GM18870 (cell line): Measurements from ENCODE around the gene NELFB.

Experiments
- ATAC-seq: cut with Tn5 transposase; IDR thresholded peaks from one replicate; pipeline ENCODE4 v1.9.1; 2021; ENCODE audit warnings: moderate library complexity; ENCODE audit not compliant: unreplicated experiment

The NELFB gene

GRCh38 chr9:137302449-137303150, 47.5 kb downstream of the NELFB start:
- ATAC-seq = no peak

DNA sequence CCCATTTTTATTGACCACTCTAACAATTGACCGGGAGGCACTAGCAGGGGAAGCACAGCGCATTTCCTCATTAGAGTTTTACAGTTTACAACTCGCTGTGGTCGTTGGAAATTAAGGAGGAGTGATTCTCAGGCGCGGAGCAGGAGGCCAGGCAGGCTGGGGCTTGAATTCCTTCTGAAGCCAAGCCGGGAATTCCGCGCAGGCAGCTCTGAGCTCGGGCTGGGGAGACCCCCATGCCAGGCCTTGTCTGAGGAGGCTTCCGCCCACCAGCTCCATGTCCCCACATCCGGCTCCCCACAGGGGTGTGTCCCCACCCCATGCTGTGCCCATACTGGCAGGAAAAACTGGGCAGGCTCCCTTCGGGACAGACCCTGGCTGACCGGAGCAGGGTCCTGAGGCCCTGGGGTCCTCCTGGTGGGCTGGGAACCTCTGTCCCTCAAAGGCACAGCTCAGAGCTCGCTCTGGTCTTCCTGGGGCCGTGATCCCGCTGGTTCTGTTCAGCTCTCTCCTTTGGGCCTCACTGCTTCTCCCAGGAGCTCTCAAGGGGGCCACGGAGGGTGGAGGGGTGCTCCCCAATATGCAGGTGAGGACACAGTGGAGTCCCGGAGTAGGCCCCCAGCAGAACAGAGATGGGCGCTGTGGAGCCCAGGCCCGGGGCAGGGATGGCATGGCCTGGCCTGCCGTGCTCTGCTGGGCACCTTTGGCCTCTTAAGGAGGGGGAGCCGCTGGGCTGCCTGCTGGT, 48.2 kb downstream of the NELFB start:
- no peak for ATAC-seq

DNA sequence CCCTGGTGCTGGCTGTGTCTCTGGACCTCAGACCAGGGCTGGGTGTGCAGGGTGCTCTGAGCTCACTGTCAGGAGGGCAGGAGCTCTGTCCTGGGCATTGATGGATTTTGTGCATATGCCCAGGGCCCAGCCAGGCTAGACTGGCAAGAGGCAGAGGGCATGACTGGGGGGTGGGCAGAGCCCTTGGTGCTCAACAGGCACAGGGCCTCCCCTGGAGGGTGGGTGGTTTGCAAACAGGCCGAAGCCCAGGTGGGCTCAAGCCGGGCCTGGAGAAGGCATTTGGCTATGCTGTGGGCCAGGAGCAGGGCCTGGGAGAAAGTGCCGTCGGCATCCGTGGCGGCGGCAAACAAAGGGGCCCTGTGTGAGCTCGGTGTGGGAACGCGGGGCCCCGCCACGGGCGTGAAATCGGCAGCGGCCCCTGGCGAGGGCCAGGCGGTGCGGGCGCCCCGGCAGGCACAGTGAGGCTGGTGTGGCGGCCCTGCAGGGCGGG, 48.8 kb downstream of the NELFB start:
- ATAC-seq = no peak

- no peak for ATAC-seq
Measured at GRCh38 chr9:137304383-137305059, 49.4 kb downstream of the NELFB start.

GRCh38 chr9:137305060-137305797, 50.1 kb downstream of the NELFB start:
- ATAC-seq = no peak

DNA sequence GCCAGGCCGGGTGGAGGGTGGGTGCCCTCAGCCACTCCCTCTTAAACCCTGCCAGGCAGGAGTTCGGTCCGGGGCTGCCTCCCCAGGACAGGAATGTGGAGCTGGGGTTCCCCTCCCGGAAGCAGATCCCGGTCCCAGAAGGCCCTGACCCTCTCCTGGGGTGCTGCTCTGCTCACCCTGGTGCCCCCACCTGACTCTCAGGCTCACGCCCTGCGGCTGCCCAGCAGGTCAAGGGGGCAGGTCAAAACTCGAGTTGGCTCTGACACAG, 50.6 kb downstream of the NELFB start:
- no peak for ATAC-seq

- no peak for ATAC-seq
Measured at GRCh38 chr9:137306066-137306849, 51.1 kb downstream of the NELFB start.

DNA sequence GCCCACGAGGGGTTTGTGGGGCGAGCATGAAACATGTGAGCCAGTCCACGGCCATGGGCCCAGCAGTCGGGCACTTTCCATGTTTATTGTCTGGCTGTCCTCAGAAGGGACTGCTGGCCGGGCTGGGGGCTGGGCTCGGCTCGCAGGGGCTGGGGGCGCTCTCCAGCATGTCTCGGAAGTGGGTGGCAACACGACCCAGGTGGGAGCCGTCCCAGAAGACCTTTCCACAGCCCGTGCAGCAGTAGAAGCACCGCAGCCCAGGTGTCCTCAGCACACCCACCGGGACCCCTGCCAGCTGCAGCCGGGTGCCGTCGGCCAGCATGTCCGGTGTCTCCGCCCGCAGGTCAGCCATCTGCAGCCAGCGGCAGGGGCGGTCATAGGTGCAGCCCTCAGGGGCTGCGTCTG, 51.7 kb downstream of the NELFB start:
- no peak for ATAC-seq

- no peak for ATAC-seq
Measured at GRCh38 chr9:137307255-137308056, 52.3 kb downstream of the NELFB start.

GRCh38 chr9:137308057-137308619, 53.0 kb downstream of the NELFB start:
- ATAC-seq = no peak

DNA sequence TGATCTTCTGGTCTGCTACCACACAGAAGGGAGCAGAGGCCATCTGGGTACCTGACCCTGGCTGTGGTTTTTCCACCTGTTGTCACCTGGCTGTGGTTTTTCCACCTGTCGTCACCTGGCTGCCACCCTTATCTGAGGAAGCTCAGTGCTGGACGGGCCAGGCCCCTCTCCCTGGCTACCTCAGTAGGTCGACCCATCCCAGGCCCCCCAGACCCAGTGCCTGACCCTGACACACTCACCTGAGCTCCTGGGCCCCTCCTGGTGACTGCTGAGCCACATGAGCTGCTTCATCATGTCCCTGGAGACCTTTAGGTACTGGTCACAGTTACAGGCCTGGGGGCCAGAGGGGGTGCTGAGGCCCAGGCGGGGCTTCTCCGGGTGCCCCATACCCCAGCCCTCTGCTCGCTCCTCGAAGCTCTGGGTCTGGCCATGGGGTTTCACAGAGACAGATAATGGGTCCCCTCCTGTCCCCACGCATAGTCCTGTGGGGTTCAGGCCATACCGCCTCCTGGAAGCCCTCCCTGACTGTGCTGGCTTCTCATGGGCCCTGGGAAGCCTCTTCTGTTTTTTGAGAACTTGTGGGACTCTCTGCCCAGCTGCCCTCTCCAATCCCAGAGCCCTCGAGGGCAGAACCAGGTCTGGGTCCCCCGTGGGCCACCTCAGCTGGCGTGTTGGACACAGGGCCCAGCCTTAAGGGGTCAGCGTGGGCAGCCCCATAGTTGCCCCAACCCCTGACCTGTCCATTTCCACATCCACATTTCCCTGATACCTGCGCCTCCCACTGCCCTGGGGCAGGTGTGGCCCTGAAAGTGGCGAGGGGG, 54.5 kb downstream of the NELFB start:
- no peak for ATAC-seq

GRCh38 chr9:137310189-137311052, 55.3 kb downstream of the NELFB start:
- ATAC-seq = no peak

- ATAC-seq = no peak
Measured at GRCh38 chr9:137311171-137311985, 56.3 kb downstream of the NELFB start.

GRCh38 chr9:137311986-137312851, 57.1 kb downstream of the NELFB start:
- ATAC-seq = no peak

- ATAC-seq = no peak
Measured at GRCh38 chr9:137312852-137313325, 57.8 kb downstream of the NELFB start.
